IMR-90 (cell line): ENCODE measurements around the gene AKAP13. TPM values are rescaled to one million over a fixed set of nuclear protein-coding genes. Genes with fewer than 3 reads are reported as not detected.

Experiments
- ATAC-seq: fragments of 200-7000 bp; cut with Tn5 transposase; 2 replicates; pipeline ENCODE4 v1.9.1; 2020; ENCODE audit warnings: low read depth, mild to moderate bottlenecking, moderate library complexity
- BruUV-seq: library from RNA; stranded (reverse); fragments of 400-500 nt; replicated peaks from 2 replicates; lab custom pipeline; 2021; lab: Mats Ljungman, UMichigan
- CTCF ChIA-PET: fragments of 300-600 bp; formaldehyde crosslinking; extraction: SDS; loops from one replicate; lab custom pipeline; 2021; ENCODE audit warnings: antibody characterized with exemption; lab: Yijun Ruan, JAX
- POLR2A ChIA-PET: fragments of 300-600 bp; sonication (Branson Sonifier 250); formaldehyde crosslinking; loops from one replicate; lab custom pipeline; 2022; ENCODE audit warnings: antibody characterized with exemption; ENCODE audit not compliant: unreplicated experiment; lab: Charles Lee
- DNase-seq: peaks from one replicate; pipeline ENCODE4 v3.0.0; 2013
- H2AFZ ChIP-seq: replicated peaks from 2 replicates; pipeline ENCODE3; 2013; ENCODE audit warnings: low read length, mild to moderate bottlenecking; ENCODE audit not compliant: poor library complexity
- H2AK5ac ChIP-seq: 2 replicates; pipeline ENCODE4 v1.6.1; 2013; ENCODE audit warnings: low read depth, low read length, inconsistent platforms
- H2AK9ac ChIP-seq: replicated peaks from 2 replicates; pipeline ENCODE3; 2013; ENCODE audit warnings: mild to moderate bottlenecking, low read depth, low read length, moderate library complexity; ENCODE audit not compliant: poor library complexity
- H2BK120ac ChIP-seq: 2 replicates; pipeline ENCODE4 v1.6.1; 2013; ENCODE audit warnings: low read depth, low read length, inconsistent platforms
- H2BK15ac ChIP-seq: 3 replicates; pipeline ENCODE4 v1.6.1; 2013; ENCODE audit warnings: low read depth, low read length, inconsistent platforms
- H2BK20ac ChIP-seq: 2 replicates; pipeline ENCODE4 v1.6.1; 2013; ENCODE audit warnings: low read depth, mild to moderate bottlenecking, inconsistent platforms, low read length, moderate library complexity
- H2BK5ac ChIP-seq: 2 replicates; pipeline ENCODE4 v1.6.1; 2013; ENCODE audit warnings: mild to moderate bottlenecking, low read depth, low read length, inconsistent platforms; ENCODE audit not compliant: poor library complexity, severe bottlenecking
- H3K14ac ChIP-seq: replicated peaks from 2 replicates; pipeline ENCODE4 v1.6.1; 2013; ENCODE audit warnings: low read depth, low read length, inconsistent platforms
- H3K18ac ChIP-seq: 2 replicates; pipeline ENCODE4 v1.6.1; 2013; ENCODE audit warnings: low read depth, low read length, control low read depth
- H3K23ac ChIP-seq: 2 replicates; pipeline ENCODE4 v1.6.1; 2013; ENCODE audit warnings: low read depth, low read length, inconsistent platforms
- H3K27ac ChIP-seq: 2 replicates; pipeline ENCODE4 v1.5.1; 2013; ENCODE audit warnings: mild to moderate bottlenecking, control low read depth, low read length; ENCODE audit not compliant: insufficient read depth
- H3K27me3 ChIP-seq: 2 replicates; pipeline ENCODE4 v1.6.1; 2013; ENCODE audit warnings: low read length; ENCODE audit not compliant: control insufficient read depth, insufficient read depth
- H3K36me3 ChIP-seq: 2 replicates; pipeline ENCODE4 v1.6.1; 2013; ENCODE audit warnings: low read length, mixed read lengths; ENCODE audit not compliant: control insufficient read depth, insufficient read depth
- H3K4ac ChIP-seq: 2 replicates; pipeline ENCODE4 v1.6.1; 2013; ENCODE audit warnings: low read depth, low read length, inconsistent platforms
- H3K4me1 ChIP-seq: 2 replicates; pipeline ENCODE4 v1.6.1; 2013; ENCODE audit warnings: low read length, mixed read lengths; ENCODE audit not compliant: control insufficient read depth, insufficient read depth
- H3K4me2 ChIP-seq: 2 replicates; pipeline ENCODE4 v1.6.1; 2013; ENCODE audit warnings: low read depth, mild to moderate bottlenecking, control low read depth, low read length, moderate library complexity
- H3K4me3 ChIP-seq: 2 replicates; pipeline ENCODE4 v1.5.1; 2013; ENCODE audit warnings: low read depth, mild to moderate bottlenecking, control low read depth, low read length, moderate library complexity; ENCODE audit not compliant: insufficient read depth
- H3K56ac ChIP-seq: 2 replicates; pipeline ENCODE4 v1.6.1; 2013; ENCODE audit warnings: low read length, inconsistent platforms; ENCODE audit not compliant: insufficient read depth; ENCODE audit errors: extremely low read depth
- H3K79me1 ChIP-seq, 2 experiments: 2 replicates each; pipeline ENCODE4 v1.6.1; 2013; ENCODE audit warnings: low read length in 2 of 2, inconsistent platforms in 1 of 2, low read depth in 1 of 2
- H3K9ac ChIP-seq: 2 replicates; pipeline ENCODE4 v1.6.1; 2013; ENCODE audit warnings: low read depth, low read length, control low read depth
- H3K9me1 ChIP-seq: 2 replicates; pipeline ENCODE4 v1.6.1; 2013; ENCODE audit warnings: low read length, inconsistent platforms; ENCODE audit not compliant: insufficient read depth
- H3K9me3 ChIP-seq: 2 replicates; pipeline ENCODE4 v1.6.1; 2013; ENCODE audit warnings: low read length; ENCODE audit not compliant: control insufficient read depth, insufficient read depth
- H4K20me1 ChIP-seq: 2 replicates; pipeline ENCODE4 v1.6.1; 2013; ENCODE audit warnings: low read length, inconsistent platforms; ENCODE audit not compliant: insufficient read depth
- H4K5ac ChIP-seq: 2 replicates; pipeline ENCODE4 v1.6.1; 2013; ENCODE audit warnings: mild to moderate bottlenecking, low read depth, low read length, control low read depth
- H4K8ac ChIP-seq, 2 experiments: 2 replicates each; pipeline ENCODE4 v1.6.1; 2013; ENCODE audit warnings: low read depth in 2 of 2, low read length in 2 of 2, control low read depth in 1 of 2, inconsistent platforms in 1 of 2
- H4K91ac ChIP-seq: 2 replicates; pipeline ENCODE4 v1.6.1; 2013; ENCODE audit warnings: low read depth, low read length, inconsistent platforms; ENCODE audit not compliant: insufficient read depth
- BHLHE40 ChIP-seq: fragments of 150-350 bp; IDR thresholded peaks from 2 replicates; pipeline ENCODE4 v1.6.1; 2016; ENCODE audit warnings: mild to moderate bottlenecking, low read depth, low read length
- MXI1 ChIP-seq: IDR thresholded peaks from 2 replicates; pipeline ENCODE4 v1.6.1; 2012; ENCODE audit warnings: low read depth, mild to moderate bottlenecking, low read length, moderate library complexity, borderline replicate concordance
- NFE2L2 ChIP-seq: fragments of 150-350 bp; IDR thresholded peaks from 2 replicates; pipeline ENCODE4 v1.6.1; 2016; ENCODE audit warnings: low read depth, mild to moderate bottlenecking, low read length
- RCOR1 ChIP-seq: IDR thresholded peaks from 2 replicates; pipeline ENCODE4 v1.6.1; 2012; ENCODE audit warnings: mild to moderate bottlenecking, low read length, improper control_type of control experiment; ENCODE audit not compliant: insufficient replicate concordance
- SMC3 ChIP-seq: fragments of 150-350 bp; IDR thresholded peaks from 2 replicates; pipeline ENCODE4 v1.6.1; 2016; ENCODE audit warnings: low read depth, mild to moderate bottlenecking, antibody characterized with exemption, low read length, moderate library complexity
- WGBS, 2 experiments: methylation state at CpG; one replicate each; pipeline versions ENCODE4 v1.1.5 to v1.1.7; 2013; ENCODE audit warnings: missing lambda C conversion rate in 2 of 2; ENCODE audit not compliant: insufficient read length in 1 of 2; ENCODE audit errors: extremely low coverage in 2 of 2; 5-methylcytosine and 5-hydroxymethylcytosine counted together
- dilution Hi-C: fragments of 300-500 bp; cut with HindIII; formaldehyde crosslinking; loops from one replicate; pipeline ENCODE4 v1.14.3; 2018; ENCODE audit warnings: low sequenced_read_pairs; ENCODE audit not compliant: unreplicated experiment
- in situ Hi-C: fragments of 300-500 bp; cut with MboI; formaldehyde crosslinking; loops from 3 replicates; pipeline ENCODE4 v1.14.3; 2019; ENCODE audit warnings: low sequenced_read_pairs, inconsistent platforms, mixed read lengths
- intact Hi-C: fragments of 100-400 bp; cut with micrococcal nuclease; formaldehyde crosslinking; loops from 2 replicates; pipeline ENCODE4 v1.10.0; 2022
- polyA plus RNA-seq, 3 experiments: library from polyadenylated mRNA; depleted of rRNA; stranded (reverse); fragments of >200 nt; gene quantifications; 2 replicates each; pipeline ENCODE4 v1.2.3, GENCODE V29; 2012; ENCODE audit warnings: low replicate concordance in 1 of 3
- total RNA-seq: library from RNA; depleted of rRNA; stranded (reverse); fragments of >200 nt; gene quantifications from 2 replicates; pipeline ENCODE4 v1.2.3, GENCODE V29; 2012
- TF ChIP-seq, protein P1 (sequence below): fragments of 150-350 bp; IDR thresholded peaks from 2 replicates; pipeline ENCODE4 v1.6.1; 2017; ENCODE audit warnings: mild to moderate bottlenecking, antibody characterized with exemption, low read length, low read depth
- TF ChIP-seq, protein P2 (sequence below): conservative IDR thresholded peaks from 2 replicates; pipeline ENCODE4 v1.5.1; 2012; ENCODE audit warnings: mild to moderate bottlenecking, low read depth, low read length, improper control_type of control experiment

Gene AKAP13
- total and polyA plus RNA-seq, 2 of the 4 experiments (the other 2 are of a cell fraction), result 10.4 to 46.4 TPM

DNA sequence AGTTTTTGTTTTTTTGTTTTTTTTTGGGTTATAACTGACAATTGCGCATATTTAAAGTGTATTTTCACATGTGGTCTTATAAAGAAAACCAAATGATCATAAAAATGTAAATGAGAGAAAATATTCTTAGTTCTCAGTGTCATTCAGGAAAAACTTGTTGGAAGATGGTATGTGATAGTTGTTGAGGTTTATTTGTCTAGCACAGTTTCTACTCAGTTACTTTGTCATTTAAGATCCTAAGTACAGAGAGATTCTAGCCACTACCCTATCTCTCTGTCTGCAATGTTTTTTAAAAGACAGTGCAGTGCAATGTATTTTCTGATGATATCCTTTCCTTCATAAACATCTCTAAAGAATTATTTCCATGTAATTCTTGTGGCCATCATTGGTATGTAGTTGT lies 46.1 kb downstream of the AKAP13 start:
- dilution Hi-C loops, result no loop called here
- peaks cover 2% of the 10 kb centered on the region; the same call in 1 of the 2 replicates for H3K4me1 ChIP-seq
- no peaks in the 10 kb centered on the region for H3K36me3 ChIP-seq
- WGBS, 2 experiments, result no CpG with 5 or more reads among the region's 1 CpG
- no peak overlapping the region for H3K27ac ChIP-seq
- 0 out of 2 replicates have a peak, but pooled peaks cover 3% of the 10 kb centered on the region for H3K9me1 ChIP-seq
- H3K56ac ChIP-seq, result no peak overlapping the region
- no peak overlapping the region for H4K91ac ChIP-seq
- H2AFZ ChIP-seq, result no peak overlapping the region
- no peaks in the 10 kb centered on the region for H3K27me3 ChIP-seq
- H3K4ac ChIP-seq, result no peak overlapping the region
- H3K9ac ChIP-seq, result no peak overlapping the region
- no peak overlapping the region for H3K4me2 ChIP-seq
- H3K9me3 ChIP-seq, result no peaks in the 10 kb centered on the region
- no peak overlapping the region for H2AK9ac ChIP-seq
- no TSS peak for BruUV-seq
- peaks cover 40% of the 10 kb centered on the region; the same call in 1 of the 2 replicates for H4K20me1 ChIP-seq
- ChIA-PET POLR2A (no interaction called here), CTCF (no interaction called here)
- intact Hi-C loops, result no loop called here
- no peak overlapping the region for H2BK5ac ChIP-seq
- H2BK20ac ChIP-seq, result no peak overlapping the region
- TF ChIP-seq, protein P1, sequence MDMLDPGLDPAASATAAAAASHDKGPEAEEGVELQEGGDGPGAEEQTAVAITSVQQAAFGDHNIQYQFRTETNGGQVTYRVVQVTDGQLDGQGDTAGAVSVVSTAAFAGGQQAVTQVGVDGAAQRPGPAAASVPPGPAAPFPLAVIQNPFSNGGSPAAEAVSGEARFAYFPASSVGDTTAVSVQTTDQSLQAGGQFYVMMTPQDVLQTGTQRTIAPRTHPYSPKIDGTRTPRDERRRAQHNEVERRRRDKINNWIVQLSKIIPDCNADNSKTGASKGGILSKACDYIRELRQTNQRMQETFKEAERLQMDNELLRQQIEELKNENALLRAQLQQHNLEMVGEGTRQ, result no peak
- no peak for TF ChIP-seq RCOR1
- TF ChIP-seq NFE2L2, result no peak
- no peak for TF ChIP-seq MXI1
- TF ChIP-seq SMC3, result no peak
- TF ChIP-seq, protein P2, sequence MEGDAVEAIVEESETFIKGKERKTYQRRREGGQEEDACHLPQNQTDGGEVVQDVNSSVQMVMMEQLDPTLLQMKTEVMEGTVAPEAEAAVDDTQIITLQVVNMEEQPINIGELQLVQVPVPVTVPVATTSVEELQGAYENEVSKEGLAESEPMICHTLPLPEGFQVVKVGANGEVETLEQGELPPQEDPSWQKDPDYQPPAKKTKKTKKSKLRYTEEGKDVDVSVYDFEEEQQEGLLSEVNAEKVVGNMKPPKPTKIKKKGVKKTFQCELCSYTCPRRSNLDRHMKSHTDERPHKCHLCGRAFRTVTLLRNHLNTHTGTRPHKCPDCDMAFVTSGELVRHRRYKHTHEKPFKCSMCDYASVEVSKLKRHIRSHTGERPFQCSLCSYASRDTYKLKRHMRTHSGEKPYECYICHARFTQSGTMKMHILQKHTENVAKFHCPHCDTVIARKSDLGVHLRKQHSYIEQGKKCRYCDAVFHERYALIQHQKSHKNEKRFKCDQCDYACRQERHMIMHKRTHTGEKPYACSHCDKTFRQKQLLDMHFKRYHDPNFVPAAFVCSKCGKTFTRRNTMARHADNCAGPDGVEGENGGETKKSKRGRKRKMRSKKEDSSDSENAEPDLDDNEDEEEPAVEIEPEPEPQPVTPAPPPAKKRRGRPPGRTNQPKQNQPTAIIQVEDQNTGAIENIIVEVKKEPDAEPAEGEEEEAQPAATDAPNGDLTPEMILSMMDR, result no peak
- TF ChIP-seq BHLHE40, result no peak
- no peak overlapping the region for H4K8ac ChIP-seq
- H2BK120ac ChIP-seq, result no peak overlapping the region
- no peak overlapping the region for H3K18ac ChIP-seq
- peak; percentile 32; the same call in 1 of the 2 replicates for ATAC-seq
- no peak overlapping the region for H3K23ac ChIP-seq
- no peak for DNase-seq
- H3K79me1 ChIP-seq, result peaks cover 52 to 73% of the 10 kb centered on the region in 2 experiments
- no peak overlapping the region for H3K4me3 ChIP-seq
- no peak overlapping the region for H4K5ac ChIP-seq
- in situ Hi-C loops, result no loop called here
- no peak overlapping the region for H3K14ac ChIP-seq
- no peak overlapping the region for H2AK5ac ChIP-seq
- no peak overlapping the region for H2BK15ac ChIP-seq
